ENCODE measurements around the gene RRAGD. TPM values are rescaled to one million over a fixed set of nuclear protein-coding genes. Genes with fewer than 3 reads are reported as not detected.
A peak's percentile ranks its signal among the peaks of the same experiment; 100 is the strongest.

The RRAGD gene
- total and polyA plus RNA-seq, 9 donors: 0.71 to 12.9 (median 7.9) TPM

- intact Hi-C loops (cut with DNase I): loop anchor here in 1 of 4 donors (10.0 kb wide), 1 partner anchor 46 kb away; the partner anchor contains the start of gene GABRR2
- Histone ChIP-seq H3K27ac (no peak overlapping the region), H3K9me3 (no peaks in the 10 kb centered on the region), H3K4me3 (no peak overlapping the region), H3K27me3 (no peaks in the 10 kb centered on the region), H3K36me3 (no peaks in the 10 kb centered on the region), H3K4me1 (ENCODE audit: insufficient read depth) (no peaks in the 10 kb centered on the region)
- TF ChIP-seq POLR2A (IDR thresholded peaks at IDR 0.05) (no peak), EP300 (IDR thresholded peaks at IDR 0.05) (no peak)
- TF ChIP-seq, protein P1, sequence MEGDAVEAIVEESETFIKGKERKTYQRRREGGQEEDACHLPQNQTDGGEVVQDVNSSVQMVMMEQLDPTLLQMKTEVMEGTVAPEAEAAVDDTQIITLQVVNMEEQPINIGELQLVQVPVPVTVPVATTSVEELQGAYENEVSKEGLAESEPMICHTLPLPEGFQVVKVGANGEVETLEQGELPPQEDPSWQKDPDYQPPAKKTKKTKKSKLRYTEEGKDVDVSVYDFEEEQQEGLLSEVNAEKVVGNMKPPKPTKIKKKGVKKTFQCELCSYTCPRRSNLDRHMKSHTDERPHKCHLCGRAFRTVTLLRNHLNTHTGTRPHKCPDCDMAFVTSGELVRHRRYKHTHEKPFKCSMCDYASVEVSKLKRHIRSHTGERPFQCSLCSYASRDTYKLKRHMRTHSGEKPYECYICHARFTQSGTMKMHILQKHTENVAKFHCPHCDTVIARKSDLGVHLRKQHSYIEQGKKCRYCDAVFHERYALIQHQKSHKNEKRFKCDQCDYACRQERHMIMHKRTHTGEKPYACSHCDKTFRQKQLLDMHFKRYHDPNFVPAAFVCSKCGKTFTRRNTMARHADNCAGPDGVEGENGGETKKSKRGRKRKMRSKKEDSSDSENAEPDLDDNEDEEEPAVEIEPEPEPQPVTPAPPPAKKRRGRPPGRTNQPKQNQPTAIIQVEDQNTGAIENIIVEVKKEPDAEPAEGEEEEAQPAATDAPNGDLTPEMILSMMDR (IDR thresholded peaks at IDR 0.05): no peak
- WGBS, 3 donors: 70 to 87% (median 75%) methylated on average over 2 of the region's 2 CpGs
- DNase-seq: no peak
Measured at GRCh38 chr6:89361171-89361570, 50.9 kb downstream of the RRAGD start.

- H3K36me3 ChIP-seq: no peaks in the 10 kb centered on the region
- intact Hi-C loops (cut with DNase I): loop anchor here in 1 of 4 donors (10.0 kb wide), 1 partner anchor 46 kb away; the partner anchor contains the start of gene GABRR2
- WGBS, 3 donors: 88 to 93% (median 91%) methylated on average over 2 of the region's 2 CpGs
- H3K27ac ChIP-seq: no peak overlapping the region
- H3K4me1 ChIP-seq (ENCODE audit: insufficient read depth): no peaks in the 10 kb centered on the region
- H3K9me3 ChIP-seq: no peaks in the 10 kb centered on the region
- H3K27me3 ChIP-seq: no peaks in the 10 kb centered on the region
- no peak overlapping the region for H3K4me3 ChIP-seq
- no peak for DNase-seq
- TF ChIP-seq, protein P1 (IDR thresholded peaks at IDR 0.05): no peak
- TF ChIP-seq POLR2A (IDR thresholded peaks at IDR 0.05) (no peak), EP300 (IDR thresholded peaks at IDR 0.05) (no peak)
Measured at GRCh38 chr6:89360415-89360999, 51.6 kb downstream of the RRAGD start.

- no peak overlapping the region for H3K4me3 ChIP-seq
- H3K4me1 ChIP-seq (ENCODE audit: insufficient read depth): no peaks in the 10 kb centered on the region
- H3K9me3 ChIP-seq: no peaks in the 10 kb centered on the region
- no peak for DNase-seq
- no peaks in the 10 kb centered on the region for H3K36me3 ChIP-seq
- WGBS, 3 donors: 15 to 25% (median 22%) methylated on average over 1 of the region's 1 CpG
- intact Hi-C loops (cut with DNase I): loop anchor here in 1 of 4 donors (5.0 to 10.0 kb wide), 2 partner anchors 322 to 375 kb away; no protein-coding TSS in a partner anchor
- TF ChIP-seq POLR2A (IDR thresholded peaks at IDR 0.05) (no peak), EP300 (IDR thresholded peaks at IDR 0.05) (no peak)
- TF ChIP-seq, protein P1 (IDR thresholded peaks at IDR 0.05): no peak
- H3K27ac ChIP-seq: no peak overlapping the region
- H3K27me3 ChIP-seq: no peaks in the 10 kb centered on the region
Measured at GRCh38 chr6:89359561-89359960, 52.5 kb downstream of the RRAGD start.

- Histone ChIP-seq H3K4me3 (peak overlapping the region; percentile 19), H3K27me3 (no peaks in the 10 kb centered on the region), H3K36me3 (no peaks in the 10 kb centered on the region), H3K4me1 (ENCODE audit: insufficient read depth) (no peaks in the 10 kb centered on the region), H3K27ac (no peak overlapping the region), H3K9me3 (no peaks in the 10 kb centered on the region)
- TF ChIP-seq POLR2A (IDR thresholded peaks at IDR 0.05): no peak
- no peak for TF ChIP-seq EP300 (IDR thresholded peaks at IDR 0.05)
- TF ChIP-seq, protein P1 (IDR thresholded peaks at IDR 0.05): no peak
- DNase-seq: no peak
- 44 to 66% (median 56%) methylated on average over 3 of the region's 3 CpGs for WGBS, 3 donors
- intact Hi-C loops (cut with DNase I): loop anchor here in 1 of 4 donors (5.0 to 10.0 kb wide), 2 partner anchors 320 to 373 kb away; no protein-coding TSS in a partner anchor
Measured at GRCh38 chr6:89357390-89357789, 54.7 kb downstream of the RRAGD start.
